OCI-LY3 (cell line): Measurements from ENCODE around the gene NOP56.

Experiments
- EZH2phosphoT487 ChIP-seq: fragments of 200-600 bp; shearing (Covaris generic); IDR thresholded peaks from 2 replicates; pipeline ENCODE4 v1.6.1; 2018; ENCODE audit warnings: antibody characterized with exemption, mixed run types, low read depth
- TF ChIP-seq, protein P1 (sequence below): fragments of 200-600, 300-600 bp; sonication (generic); IDR thresholded peaks from 2 replicates; pipeline ENCODE4 v1.5.1; 2014; ENCODE audit warnings: antibody characterized with exemption, low read length, low read depth

DNA sequence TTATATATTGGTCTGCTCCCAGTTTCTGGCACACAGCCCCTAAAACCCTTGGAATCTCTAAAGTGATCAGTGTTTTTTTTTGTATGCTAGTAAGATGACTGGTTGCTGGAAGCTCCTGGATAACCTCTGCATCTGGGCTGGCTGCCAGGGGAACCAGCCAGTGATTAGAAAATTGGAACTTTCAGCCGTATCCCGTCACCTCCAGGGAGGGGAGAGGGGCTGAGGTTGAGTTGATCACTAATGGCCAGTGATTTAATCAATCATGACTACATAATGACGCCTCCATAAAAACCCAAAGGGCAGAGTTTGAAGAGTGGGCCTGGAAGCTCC, 48.0 kb upstream of the NOP56 start:
- TF ChIP-seq, protein P1, sequence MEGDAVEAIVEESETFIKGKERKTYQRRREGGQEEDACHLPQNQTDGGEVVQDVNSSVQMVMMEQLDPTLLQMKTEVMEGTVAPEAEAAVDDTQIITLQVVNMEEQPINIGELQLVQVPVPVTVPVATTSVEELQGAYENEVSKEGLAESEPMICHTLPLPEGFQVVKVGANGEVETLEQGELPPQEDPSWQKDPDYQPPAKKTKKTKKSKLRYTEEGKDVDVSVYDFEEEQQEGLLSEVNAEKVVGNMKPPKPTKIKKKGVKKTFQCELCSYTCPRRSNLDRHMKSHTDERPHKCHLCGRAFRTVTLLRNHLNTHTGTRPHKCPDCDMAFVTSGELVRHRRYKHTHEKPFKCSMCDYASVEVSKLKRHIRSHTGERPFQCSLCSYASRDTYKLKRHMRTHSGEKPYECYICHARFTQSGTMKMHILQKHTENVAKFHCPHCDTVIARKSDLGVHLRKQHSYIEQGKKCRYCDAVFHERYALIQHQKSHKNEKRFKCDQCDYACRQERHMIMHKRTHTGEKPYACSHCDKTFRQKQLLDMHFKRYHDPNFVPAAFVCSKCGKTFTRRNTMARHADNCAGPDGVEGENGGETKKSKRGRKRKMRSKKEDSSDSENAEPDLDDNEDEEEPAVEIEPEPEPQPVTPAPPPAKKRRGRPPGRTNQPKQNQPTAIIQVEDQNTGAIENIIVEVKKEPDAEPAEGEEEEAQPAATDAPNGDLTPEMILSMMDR = no peak
- no peak for TF ChIP-seq EZH2phosphoT487
